ENCODE results near the gene THEM4. TPM values are rescaled to one million over a fixed set of nuclear protein-coding genes. Genes with fewer than 3 reads are reported as not detected.

THEM4 gene
- total and polyA plus RNA-seq, 2 of the 8 experiments (the other 6 are each of a cell fraction or from before 2014, with no cell fraction given), result 9.9 to 11.2 TPM

GRCh38 chr1:151939779-151940178 is 30.5 kb upstream of the THEM4 start:
- no peak overlapping the region for H4K91ac ChIP-seq (replicated peaks; ENCODE audit: insufficient read length, low read length)
- H4K8ac ChIP-seq (ENCODE audit: extremely low read depth, insufficient read depth, low read length), result no peak overlapping the region
- H3K23me2 ChIP-seq (ENCODE audit: low read depth, low read length), result no peaks in the 10 kb centered on the region; the same call in 1 of the 2 replicates
- H3K27ac ChIP-seq (ENCODE audit: low read depth, low read length), result no peak overlapping the region
- 88% methylated on average over 1 of the region's 1 CpG; no CpG with 5 or more reads in 1 of the 2 experiments for WGBS, 2 experiments (ENCODE audit: extremely low coverage in 1 of 2, insufficient coverage in 1 of 2, insufficient read length in 1 of 2, insufficient replicate concordance in 2 of 2, low coverage in 1 of 2, low lambda C conversion rate in 2 of 2, missing lambda C conversion rate in 1 of 2)
- H2BK15ac ChIP-seq (ENCODE audit: low read length), result no peak overlapping the region
- H3K4me2 ChIP-seq (ENCODE audit: insufficient read depth in 1 of 2, low read depth in 2 of 2, low read length in 2 of 2), result no peak overlapping the region
- H3K27me3 ChIP-seq (replicated peaks in 1 of 4; ENCODE audit: control insufficient read depth in 3 of 4, extremely low read depth in 1 of 4, insufficient read depth in 3 of 4, low read length in 3 of 4), result no peaks in the 10 kb centered on the region
- no peaks in the 10 kb centered on the region for H3K4me1 ChIP-seq (replicated peaks in 1 of 4; ENCODE audit: control insufficient read depth in 3 of 4, insufficient read depth in 4 of 4, low read length in 3 of 4)
- no peak overlapping the region for H3K18ac ChIP-seq (ENCODE audit: extremely low read depth, low read length)
- H3K79me1 ChIP-seq (ENCODE audit: low read depth, low read length), result no peaks in the 10 kb centered on the region
- H3K56ac ChIP-seq (replicated peaks; ENCODE audit: insufficient read length, low read depth, low read length), result no peak overlapping the region
- H3K4me3 ChIP-seq (ENCODE audit: extremely low read depth in 1 of 4, insufficient read depth in 2 of 4, low read depth in 3 of 4, low read length in 4 of 4), result no peak overlapping the region
- no peaks in the 10 kb centered on the region for H3K36me3 ChIP-seq (ENCODE audit: control insufficient read depth in 2 of 4, insufficient read depth in 4 of 4, low read length in 3 of 4)
- FAIRE-seq, result no peak
- H4K20me1 ChIP-seq (replicated peaks in 1 of 2; ENCODE audit: control insufficient read depth in 1 of 2, insufficient read depth in 2 of 2, low read length in 2 of 2), result no peaks in the 10 kb centered on the region
- H4K5ac ChIP-seq (ENCODE audit: insufficient read length, low read depth, low read length), result no peak overlapping the region
- no peak overlapping the region for H3K23ac ChIP-seq (ENCODE audit: insufficient read length)
- no peaks in the 10 kb centered on the region for H3K9me3 ChIP-seq (ENCODE audit: insufficient read depth in 2 of 2, low read depth in 1 of 2, low read length in 1 of 2)
- H2BK5ac ChIP-seq (ENCODE audit: low read depth, low read length), result no peak overlapping the region
- CTCF ChIA-PET (ENCODE audit: partially characterized antibody), result interaction anchor here (0.9 to 11.3 kb wide), 8 partner anchors 27 to 95 kb away, joined by 3 to 180 read pairs (median 4); no protein-coding TSS in a partner anchor
- H2BK120ac ChIP-seq (replicated peaks; ENCODE audit: low read depth, low read length), result no peak overlapping the region
- no peak for DNase-seq (ENCODE audit: low read depth in 1 of 2, low spot score in 2 of 2)
- H2AFZ ChIP-seq (ENCODE audit: low read length), result no peak overlapping the region
- H2BK12ac ChIP-seq (ENCODE audit: low read depth, low read length), result no peak overlapping the region
- no peak overlapping the region for H2BK20ac ChIP-seq (ENCODE audit: low read length)
- H3K79me2 ChIP-seq (ENCODE audit: control insufficient read depth in 1 of 2, insufficient read depth in 2 of 2, low read length in 2 of 2), result no peaks in the 10 kb centered on the region
- H2AK5ac ChIP-seq (ENCODE audit: low read depth, low read length), result no peak overlapping the region
- no peak overlapping the region for H3K14ac ChIP-seq (ENCODE audit: insufficient read length)
- no peak overlapping the region for H3K4ac ChIP-seq (replicated peaks; ENCODE audit: insufficient read length, low read depth, low read length)
- no peak overlapping the region for H3K9ac ChIP-seq (replicated peaks in 1 of 4; ENCODE audit: extremely low read depth in 1 of 4, low read depth in 3 of 4, low read length in 3 of 4)
- POLR2A ChIA-PET (ENCODE audit: partially characterized antibody), result interaction anchor here (1.0 to 1.6 kb wide), 2 partner anchors 31 to 33 kb away, joined by 3 to 4 read pairs; partner anchors contain the start of gene THEM4
- no peak for TF ChIP-seq SP4 (IDR thresholded peaks at IDR 0.05; ENCODE audit: low read length)
- TF ChIP-seq POU5F1 (IDR thresholded peaks at IDR 0.05; ENCODE audit: low read depth, low read length), result no peak
- no peak for TF ChIP-seq HDAC2 (IDR thresholded peaks at IDR 0.05; ENCODE audit: borderline replicate concordance in 1 of 2, low read depth in 2 of 2, low read length in 2 of 2)
- TF ChIP-seq CREB1 (IDR thresholded peaks at IDR 0.05), result no peak
- no peak for TF ChIP-seq ZNF274 (IDR thresholded peaks at IDR 0.05; ENCODE audit: borderline replicate concordance, extremely low read depth, low read length)
- no peak for TF ChIP-seq BCL11A (IDR thresholded peaks at IDR 0.05; ENCODE audit: low read depth in 2 of 2, low read length in 2 of 2)
- no peak for TF ChIP-seq GTF2F1 (IDR thresholded peaks at IDR 0.05; ENCODE audit: borderline replicate concordance, low read depth, low read length)
- no peak for TF ChIP-seq RNF2 (IDR thresholded peaks at IDR 0.05; ENCODE audit: borderline replicate concordance, low read depth, low read length, missing control alignments, poor library complexity, severe bottlenecking)
- no peak for TF ChIP-seq CEBPB (IDR thresholded peaks at IDR 0.05; ENCODE audit: low read depth, low read length)
- no peak for TF ChIP-seq FOSL1 (IDR thresholded peaks at IDR 0.05; ENCODE audit: insufficient read depth, low read depth, low read length)
- TF ChIP-seq GABPA (IDR thresholded peaks at IDR 0.05; ENCODE audit: borderline replicate concordance, insufficient read depth, low read length), result no peak
- TF ChIP-seq NANOG (IDR thresholded peaks at IDR 0.05; ENCODE audit: insufficient read depth, low read depth, low read length, poor library complexity, severe bottlenecking), result no peak
- TF ChIP-seq TAF1 (IDR thresholded peaks at IDR 0.05; ENCODE audit: low read depth, low read length), result no peak
- TF ChIP-seq RFX5 (IDR thresholded peaks at IDR 0.05; ENCODE audit: borderline replicate concordance, low read depth, low read length), result no peak
